ENCODE results near the gene SNAPIN.
"Not testable (repeated sequence)": the region's sequence is repeated elsewhere in the genome, so short reads cannot be mapped to it uniquely, and the experiment has no call there.

Gene SNAPIN

GRCh38 chr1:153649137-153649862 lies 9.2 kb upstream of the SNAPIN start:
- no peak for DNase-seq

- DNase-seq = no peak
These were observed 8.7 kb upstream of the SNAPIN start for GRCh38 chr1:153649863-153650235.

GRCh38 chr1:153651771-153652170 lies 6.7 kb upstream of the SNAPIN start:
- DNase-seq = no peak

GRCh38 chr1:153652805-153653500 lies 5.5 kb upstream of the SNAPIN start:
- DNase-seq = no peak

GRCh38 chr1:153655333-153655732 lies 3.2 kb upstream of the SNAPIN start:
- no peak for DNase-seq

GRCh38 chr1:153659175-153659534 lies 652 bp downstream of the SNAPIN start:
- DNase-seq = no peak

- no peak for DNase-seq
These were observed 1.2 kb downstream of the SNAPIN start for GRCh38 chr1:153659656-153660055.

GRCh38 chr1:153661111-153661708 lies 2.7 kb downstream of the SNAPIN start:
- no peak for DNase-seq

GRCh38 chr1:153662269-153662668 lies 3.8 kb downstream of the SNAPIN start:
- DNase-seq = no peak

- DNase-seq = no peak
These were observed 4.7 kb downstream of the SNAPIN start for GRCh38 chr1:153663211-153663610.

GRCh38 chr1:153667439-153667838 lies 8.9 kb downstream of the SNAPIN start:
- DNase-seq = no peak

GRCh38 chr1:153668672-153669071 lies 10.2 kb downstream of the SNAPIN start:
- not testable (repeated sequence) for DNase-seq

GRCh38 chr1:153669606-153670005 lies 11.1 kb downstream of the SNAPIN start:
- DNase-seq = no peak

GRCh38 chr1:153670257-153670858 lies 11.9 kb downstream of the SNAPIN start:
- no peak for DNase-seq

GRCh38 chr1:153670859-153671627 lies 12.5 kb downstream of the SNAPIN start, which contains the start of gene ILF2:
Gene ILF2, minus strand, starts transcription at chr1:153670993. Its CDS starts 71 bp downstream, at chr1:153670922.
- peak; percentile 98 for DNase-seq

GRCh38 chr1:153671628-153672353 lies 13.3 kb downstream of the SNAPIN start:
- peak; percentile 55 for DNase-seq

- no peak for DNase-seq
These were observed 15.0 kb downstream of the SNAPIN start for GRCh38 chr1:153673511-153673910.

GRCh38 chr1:153677718-153678518 lies 19.4 kb downstream of the SNAPIN start:
- peak; percentile 59 for DNase-seq

GRCh38 chr1:153678519-153679336 lies 20.2 kb downstream of the SNAPIN start, which contains the start of gene NPR1:
Gene NPR1, plus strand, starts transcription at chr1:153678688. Its CDS starts 421 bp downstream, at chr1:153679109.
- no peak for DNase-seq

All from NCI-H748 treated with DMSO at 0.1 percent for 48 hours (cell line).